Endothelial cell of umbilical vein (primary cell): ENCODE measurements around the gene NECTIN3.

Experiments
- CTCF ChIP-seq, 2 donors: IDR thresholded peaks; 1 replicate in 1 of 2; 2 replicates in 1 of 2; pipeline ENCODE4 v1.5.1; 2011; ENCODE audit warnings: low read length in 2 of 2, mild to moderate bottlenecking in 2 of 2, moderate library complexity in 2 of 2, control low read depth in 1 of 2, inconsistent platforms in 1 of 2, low read depth in 1 of 2; ENCODE audit not compliant: insufficient read depth in 1 of 2; ENCODE audit errors: extremely low read depth in 1 of 2
- EZH2 ChIP-seq: IDR thresholded peaks from 2 replicates; pipeline ENCODE4 v1.6.1; 2012; ENCODE audit warnings: borderline replicate concordance, low read depth, mild to moderate bottlenecking, moderate library complexity, low read length, inconsistent platforms; ENCODE audit not compliant: severe bottlenecking

DNA sequence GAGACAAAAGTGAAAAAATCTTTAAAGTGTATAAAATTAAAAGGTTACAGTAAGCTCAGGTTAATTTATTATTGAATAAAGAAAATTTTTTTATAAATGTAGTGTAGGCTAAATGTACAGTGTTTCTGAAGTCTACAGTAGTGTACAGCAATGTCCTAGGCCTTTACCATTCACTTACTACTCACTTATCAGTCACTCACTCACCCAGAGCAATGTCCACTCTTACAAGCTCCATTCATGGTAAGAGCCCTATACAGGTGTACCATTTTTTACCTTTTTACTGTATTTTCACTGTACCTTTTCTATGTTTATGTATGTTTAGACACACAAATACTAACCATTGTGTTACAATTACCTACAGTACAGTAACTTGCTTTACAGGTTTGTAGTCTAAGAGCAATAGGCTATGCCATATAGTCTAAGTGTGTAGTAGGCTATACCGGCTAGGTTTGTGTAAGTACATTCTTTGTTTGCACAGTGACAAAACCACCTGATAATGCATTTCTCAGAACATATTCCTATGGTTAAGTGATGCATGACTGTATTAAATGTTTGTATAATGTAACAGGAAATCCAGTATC is 38.1 kb upstream of the NECTIN3 start:
- TF ChIP-seq EZH2 (no peak), CTCF (IDR thresholded peaks at IDR 0.05; ENCODE audit: extremely low read depth in 1 of 2, insufficient read depth in 1 of 2, low read depth in 1 of 2, low read length in 2 of 2) (no peak)
